GM21786 (cell line): ENCODE results near the gene ELAVL1.
"Not testable (repeated sequence)": the region's sequence is repeated elsewhere in the genome, so short reads cannot be mapped to it uniquely, and the experiment has no call there.

ENCODE experiments used
- ATAC-seq: cut with Tn5 transposase; IDR thresholded peaks from one replicate; pipeline ENCODE4 v1.9.1; 2021; ENCODE audit not compliant: unreplicated experiment

The ELAVL1 gene

GRCh38 chr19:7971553-7972520 is 33.6 kb downstream of the ELAVL1 start:
- no peak for ATAC-seq

- ATAC-seq: no peak
These were observed 34.6 kb downstream of the ELAVL1 start for GRCh38 chr19:7970716-7971448.

GRCh38 chr19:7969555-7969939 is 35.9 kb downstream of the ELAVL1 start:
- ATAC-seq: no peak

GRCh38 chr19:7968796-7969554 is 36.5 kb downstream of the ELAVL1 start:
- ATAC-seq: no peak

GRCh38 chr19:7968008-7968795 is 37.2 kb downstream of the ELAVL1 start:
- ATAC-seq: no peak

GRCh38 chr19:7965921-7966665 is 39.3 kb downstream of the ELAVL1 start:
- no peak for ATAC-seq

- ATAC-seq: no peak
These were observed 40.1 kb downstream of the ELAVL1 start for GRCh38 chr19:7965259-7965841.

GRCh38 chr19:7963566-7963965 is 41.9 kb downstream of the ELAVL1 start:
- ATAC-seq: no peak

GRCh38 chr19:7962644-7963268 is 42.7 kb downstream of the ELAVL1 start:
- no peak for ATAC-seq

GRCh38 chr19:7961920-7962626 is 43.4 kb downstream of the ELAVL1 start:
- ATAC-seq: no peak

GRCh38 chr19:7961082-7961481 is 44.4 kb downstream of the ELAVL1 start:
- not testable (repeated sequence) for ATAC-seq

- no peak for ATAC-seq
These were observed 46.2 kb downstream of the ELAVL1 start for GRCh38 chr19:7959211-7959610.

- no peak for ATAC-seq
These were observed 49.7 kb downstream of the ELAVL1 start for GRCh38 chr19:7955696-7956095.

GRCh38 chr19:7953576-7953975 is 51.9 kb downstream of the ELAVL1 start:
- ATAC-seq: no peak

GRCh38 chr19:7953060-7953459 is 52.4 kb downstream of the ELAVL1 start:
- ATAC-seq: no peak

GRCh38 chr19:7947939-7948338 is 57.5 kb downstream of the ELAVL1 start:
- ATAC-seq: no peak

- ATAC-seq: peak; percentile 25
These were observed 61.2 kb downstream of the ELAVL1 start for GRCh38 chr19:7944177-7944761.
